Smooth muscle cell (in vitro differentiated cells): Measurements from ENCODE around the gene SH3BP4. TPM values are rescaled to one million over a fixed set of nuclear protein-coding genes. Genes with fewer than 3 reads are reported as not detected.
A peak's percentile ranks its signal among the peaks of the same experiment; 100 is the strongest.

Experiments
- DNase-seq: peaks from one replicate; lab custom pipeline; 2025; ENCODE audit not compliant: unreplicated experiment; lab: John Stamatoyannopoulos, UW
- H2AFZ ChIP-seq: fragments of 200-600 bp; sonication (generic); 2 replicates; pipeline ENCODE4 v1.6.0; 2016; ENCODE audit warnings: antibody characterized with exemption, low read depth, mild to moderate bottlenecking
- H3F3A ChIP-seq: fragments of 200-600 bp; sonication (generic); 2 replicates; pipeline ENCODE4 v1.6.0; 2017; ENCODE audit warnings: antibody characterized with exemption, low read depth
- H3K27ac ChIP-seq: fragments of 200-600 bp; sonication (generic); 2 replicates; pipeline ENCODE4 v1.5.1; 2016; ENCODE audit warnings: low read depth, mild to moderate bottlenecking
- H3K27me3 ChIP-seq: fragments of 200-600 bp; sonication (generic); 2 replicates; pipeline ENCODE4 v1.6.1; 2016; ENCODE audit warnings: low read depth, mild to moderate bottlenecking
- H3K36me3 ChIP-seq: fragments of 200-600 bp; sonication (generic); 2 replicates; pipeline ENCODE4 v1.5.1; 2016; ENCODE audit warnings: low read depth
- H3K4me1 ChIP-seq: fragments of 200-600 bp; sonication (generic); 2 replicates; pipeline ENCODE4 v1.5.1; 2016; ENCODE audit warnings: low read depth
- H3K4me2 ChIP-seq: fragments of 200-600 bp; sonication (generic); 2 replicates; pipeline ENCODE4 v1.6.0; 2016; ENCODE audit warnings: mild to moderate bottlenecking
- H3K4me3 ChIP-seq: fragments of 200-600 bp; sonication (generic); 2 replicates; pipeline ENCODE4 v1.5.1; 2016; ENCODE audit warnings: mild to moderate bottlenecking
- H3K79me2 ChIP-seq: fragments of 200-600 bp; sonication (generic); 2 replicates; pipeline ENCODE4 v1.6.0; 2016; ENCODE audit warnings: low read depth, mild to moderate bottlenecking
- H3K9ac ChIP-seq: fragments of 200-600 bp; sonication (generic); 2 replicates; pipeline ENCODE4 v1.6.0; 2016; ENCODE audit warnings: low read depth
- H3K9me3 ChIP-seq: fragments of 200-600 bp; sonication (generic); replicated peaks from 2 replicates; pipeline ENCODE4 v1.5.1; 2016; ENCODE audit warnings: low read depth
- H4K20me1 ChIP-seq: fragments of 200-600 bp; sonication (generic); 2 replicates; pipeline ENCODE4 v1.6.0; 2016; ENCODE audit warnings: low read depth
- CTCF ChIP-seq: fragments of 200-600 bp; sonication (generic); IDR thresholded peaks from 2 replicates; pipeline ENCODE4 v1.5.1; 2017; ENCODE audit warnings: borderline replicate concordance, mild to moderate bottlenecking, antibody characterized with exemption; ENCODE audit not compliant: insufficient read depth, poor library complexity, severe bottlenecking
- WGBS: methylation state at CpG from one replicate; pipeline ENCODE4 v1.1.7; 2016; ENCODE audit warnings: low lambda C conversion rate; 5-methylcytosine and 5-hydroxymethylcytosine counted together
- polyA plus RNA-seq: library from polyadenylated mRNA; unstranded; fragments of >200 nt; fragmentation: Nextera tagmentation; extraction: Ambion mirVana; gene quantifications from 2 replicates; pipeline ENCODE4 v1.2.1, GENCODE V29; 2016
- total RNA-seq: library from RNA; depleted of rRNA; stranded (reverse); fragments of >200 nt; gene quantifications from 2 replicates; pipeline ENCODE4 v1.2.3, GENCODE V29; 2014

Gene SH3BP4
- total and polyA plus RNA-seq, 2 experiments from 2014 or later, result 38.9 to 47.7 TPM

DNA sequence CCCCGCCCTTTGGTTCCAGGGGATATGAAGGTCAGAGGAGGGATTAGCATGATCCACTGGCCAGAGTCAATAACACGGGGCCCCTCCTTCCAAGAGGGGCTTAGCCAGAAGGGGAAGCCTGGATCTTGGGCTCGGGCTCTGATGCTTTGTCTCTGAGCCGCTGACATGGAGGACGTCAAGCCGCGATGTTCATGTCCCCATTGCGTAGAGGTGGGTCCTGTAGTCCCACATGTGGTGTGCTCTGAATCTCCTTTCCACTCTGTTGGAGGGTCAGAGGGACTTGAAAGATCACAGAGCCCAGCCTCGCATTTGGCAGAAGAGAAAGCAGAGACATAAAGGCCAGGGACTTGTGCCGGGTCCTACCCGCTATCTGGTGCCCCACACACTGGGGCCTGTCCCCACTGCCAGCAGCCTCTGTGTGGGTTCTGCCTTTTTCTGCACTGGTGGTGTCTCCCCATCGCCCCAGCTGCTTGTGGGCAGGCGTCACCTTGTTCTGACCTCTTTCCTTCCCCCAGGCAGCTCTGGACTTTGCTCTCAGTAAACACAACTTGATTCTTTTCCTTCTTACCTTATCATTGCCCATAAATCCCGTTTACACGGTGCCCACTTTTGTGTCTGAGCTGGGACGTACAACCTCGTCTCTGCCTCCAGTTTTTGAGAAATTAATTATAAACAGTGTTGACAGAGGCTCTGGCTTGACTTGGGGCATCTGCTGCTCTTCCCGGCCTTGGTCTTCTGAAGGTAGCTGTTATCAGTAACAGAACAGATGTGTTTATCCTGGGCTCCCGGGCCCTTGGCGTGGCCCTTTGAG, 48.8 kb downstream of the SH3BP4 start:
- Histone ChIP-seq H3K27me3 (no peaks in the 10 kb centered on the region), H3K9ac (no peak overlapping the region), H3K4me1 (peaks cover 31% of the 10 kb centered on the region), H3K4me2 (peak overlapping the region; percentile 70), H4K20me1 (peaks cover 100% of the 10 kb centered on the region), H3K4me3 (no peak overlapping the region), H3K36me3 (no peaks in the 10 kb centered on the region), H3F3A (peaks cover 32% of the 10 kb centered on the region), H3K79me2 (peaks cover 36% of the 10 kb centered on the region), H3K27ac (peak overlapping the region; percentile 58), H2AFZ (no peak overlapping the region), H3K9me3 (no peaks in the 10 kb centered on the region)
- 46% methylated on average over 20 of the region's 20 CpGs for WGBS
- TF ChIP-seq CTCF, result no peak
- DNase-seq, result no peak

- 72% methylated on average over 25 of the region's 25 CpGs for WGBS
- no peak for TF ChIP-seq CTCF
- Histone ChIP-seq H3K4me3 (no peak overlapping the region), H3F3A (peaks cover 31% of the 10 kb centered on the region), H3K27ac (peak overlapping the region; percentile 58), H3K27me3 (no peaks in the 10 kb centered on the region), H3K4me1 (peaks cover 28% of the 10 kb centered on the region), H3K4me2 (peak overlapping the region; percentile 70), H3K9me3 (no peaks in the 10 kb centered on the region), H2AFZ (no peak overlapping the region), H3K9ac (no peak overlapping the region), H3K36me3 (no peaks in the 10 kb centered on the region), H3K79me2 (peaks cover 42% of the 10 kb centered on the region), H4K20me1 (peaks cover 100% of the 10 kb centered on the region)
- no peak for DNase-seq
These were observed 49.7 kb downstream of the SH3BP4 start for GRCh38 chr2:235001237-235002133.

DNA sequence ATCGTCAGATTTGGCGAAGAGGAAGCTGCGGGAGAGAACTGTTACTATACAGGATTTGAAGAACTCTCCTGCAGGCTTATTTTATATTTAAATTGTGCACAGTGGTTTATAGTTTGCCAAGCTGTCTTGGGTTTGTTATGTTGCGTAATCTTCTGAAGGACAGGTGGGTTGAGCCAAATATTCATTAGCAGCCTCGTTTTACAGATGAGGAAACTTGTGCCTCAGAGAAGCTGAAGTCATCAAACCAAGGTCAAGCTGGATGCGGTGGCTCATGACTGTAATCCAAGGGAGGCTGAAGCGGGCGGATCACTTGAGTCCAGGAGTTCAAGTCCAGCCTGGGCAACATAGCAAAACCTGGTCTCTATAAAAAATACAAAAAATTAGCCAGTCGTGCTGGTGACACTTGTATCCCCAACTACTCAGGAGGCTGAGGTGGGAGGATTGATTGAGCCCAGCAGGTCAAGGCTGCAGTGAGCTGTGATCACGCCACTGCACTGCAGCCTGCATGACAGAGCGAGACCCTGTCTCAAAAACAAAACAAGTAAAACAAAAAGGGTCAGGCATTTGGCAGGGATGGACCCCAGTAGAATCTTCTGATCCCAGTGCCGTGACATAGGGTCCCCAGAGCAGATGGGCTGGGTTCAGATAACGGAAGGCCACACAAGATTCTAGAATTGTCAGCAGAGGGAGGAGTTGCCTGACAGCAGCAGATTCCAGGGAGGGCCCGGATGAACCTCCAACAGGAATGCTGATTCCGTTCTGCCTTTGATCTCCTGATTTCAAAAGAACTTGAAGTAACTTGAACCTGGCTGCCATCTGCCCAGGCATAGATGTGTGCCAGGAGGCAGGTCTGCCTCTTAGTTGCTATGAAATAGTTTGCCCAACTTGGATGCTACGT, 50.6 kb downstream of the SH3BP4 start:
- H3K9me3 ChIP-seq, result no peaks in the 10 kb centered on the region
- no peak overlapping the region for H2AFZ ChIP-seq
- peaks cover 100% of the 10 kb centered on the region for H4K20me1 ChIP-seq
- peaks cover 22% of the 10 kb centered on the region for H3K4me1 ChIP-seq
- H3F3A ChIP-seq, result peaks cover 23% of the 10 kb centered on the region
- H3K4me3 ChIP-seq, result no peak overlapping the region
- no peaks in the 10 kb centered on the region for H3K36me3 ChIP-seq
- no peak overlapping the region for H3K27ac ChIP-seq
- TF ChIP-seq CTCF, result no peak
- no peak overlapping the region for H3K9ac ChIP-seq
- no peaks in the 10 kb centered on the region for H3K27me3 ChIP-seq
- 92% methylated on average over 16 of the region's 16 CpGs for WGBS
- H3K79me2 ChIP-seq, result peaks cover 51% of the 10 kb centered on the region
- DNase-seq, result no peak
- no peak overlapping the region for H3K4me2 ChIP-seq
